ENCODE data around the gene KIF2B. TPM values are rescaled to one million over a fixed set of nuclear protein-coding genes. Genes with fewer than 3 reads are reported as not detected.

KIF2B gene, protein sequence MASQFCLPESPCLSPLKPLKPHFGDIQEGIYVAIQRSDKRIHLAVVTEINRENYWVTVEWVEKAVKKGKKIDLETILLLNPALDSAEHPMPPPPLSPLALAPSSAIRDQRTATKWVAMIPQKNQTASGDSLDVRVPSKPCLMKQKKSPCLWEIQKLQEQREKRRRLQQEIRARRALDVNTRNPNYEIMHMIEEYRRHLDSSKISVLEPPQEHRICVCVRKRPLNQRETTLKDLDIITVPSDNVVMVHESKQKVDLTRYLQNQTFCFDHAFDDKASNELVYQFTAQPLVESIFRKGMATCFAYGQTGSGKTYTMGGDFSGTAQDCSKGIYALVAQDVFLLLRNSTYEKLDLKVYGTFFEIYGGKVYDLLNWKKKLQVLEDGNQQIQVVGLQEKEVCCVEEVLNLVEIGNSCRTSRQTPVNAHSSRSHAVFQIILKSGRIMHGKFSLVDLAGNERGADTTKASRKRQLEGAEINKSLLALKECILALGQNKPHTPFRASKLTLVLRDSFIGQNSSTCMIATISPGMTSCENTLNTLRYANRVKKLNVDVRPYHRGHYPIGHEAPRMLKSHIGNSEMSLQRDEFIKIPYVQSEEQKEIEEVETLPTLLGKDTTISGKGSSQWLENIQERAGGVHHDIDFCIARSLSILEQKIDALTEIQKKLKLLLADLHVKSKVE
- not detected in 2 replicates for total RNA-seq

GRCh38 chr17:53822764-53823163 lies at the start of gene KIF2B:
Gene KIF2B (plus strand): TSS chr17:53822927. CDS start chr17:53823034, 107 bp downstream.

Measured in vein endothelial cell (primary cell).